Measurements from ENCODE around the gene ECI1.

The ECI1 gene

GRCh38 chr16:2244301-2244700 lies 7.1 kb downstream of the ECI1 start:
- peaks cover 5% of the 10 kb centered on the region; the same call in 1 of the 2 replicates for H3K36me3 ChIP-seq (replicated peaks; ENCODE audit: insufficient read depth, low read length)
- peaks cover 42% of the 10 kb centered on the region for H3K79me2 ChIP-seq (ENCODE audit: low read length)
- TF ChIP-seq, protein P1, sequence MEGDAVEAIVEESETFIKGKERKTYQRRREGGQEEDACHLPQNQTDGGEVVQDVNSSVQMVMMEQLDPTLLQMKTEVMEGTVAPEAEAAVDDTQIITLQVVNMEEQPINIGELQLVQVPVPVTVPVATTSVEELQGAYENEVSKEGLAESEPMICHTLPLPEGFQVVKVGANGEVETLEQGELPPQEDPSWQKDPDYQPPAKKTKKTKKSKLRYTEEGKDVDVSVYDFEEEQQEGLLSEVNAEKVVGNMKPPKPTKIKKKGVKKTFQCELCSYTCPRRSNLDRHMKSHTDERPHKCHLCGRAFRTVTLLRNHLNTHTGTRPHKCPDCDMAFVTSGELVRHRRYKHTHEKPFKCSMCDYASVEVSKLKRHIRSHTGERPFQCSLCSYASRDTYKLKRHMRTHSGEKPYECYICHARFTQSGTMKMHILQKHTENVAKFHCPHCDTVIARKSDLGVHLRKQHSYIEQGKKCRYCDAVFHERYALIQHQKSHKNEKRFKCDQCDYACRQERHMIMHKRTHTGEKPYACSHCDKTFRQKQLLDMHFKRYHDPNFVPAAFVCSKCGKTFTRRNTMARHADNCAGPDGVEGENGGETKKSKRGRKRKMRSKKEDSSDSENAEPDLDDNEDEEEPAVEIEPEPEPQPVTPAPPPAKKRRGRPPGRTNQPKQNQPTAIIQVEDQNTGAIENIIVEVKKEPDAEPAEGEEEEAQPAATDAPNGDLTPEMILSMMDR (IDR thresholded peaks at IDR 0.05; ENCODE audit: low read length), result no peak
- no peak for TF ChIP-seq EZH2 (optimal IDR thresholded peaks at IDR 0.05; ENCODE audit: low read depth, low read length)
- no peak for TF ChIP-seq EZH2phosphoT487 (IDR thresholded peaks at IDR 0.05; ENCODE audit: low read length)
- DNase-seq, result no peak
- no peaks in the 10 kb centered on the region for H3K9me2 ChIP-seq (replicated peaks; ENCODE audit: insufficient read depth, low read length)
- H3K9me3 ChIP-seq (replicated peaks; ENCODE audit: insufficient read depth, low read length), result no peaks in the 10 kb centered on the region
- H3K4me1 ChIP-seq (ENCODE audit: low read length), result no peaks in the 10 kb centered on the region
- H3K9ac ChIP-seq (ENCODE audit: low read length), result no peak overlapping the region
- H3K27ac ChIP-seq (ENCODE audit: low read length), result no peak overlapping the region
- H2AFZ ChIP-seq (ENCODE audit: low read length), result no peak overlapping the region
- no peak overlapping the region for H3K4me2 ChIP-seq (ENCODE audit: low read depth, low read length)
- no peaks in the 10 kb centered on the region for H4K20me1 ChIP-seq (ENCODE audit: insufficient read depth, low read length)
- H3F3A ChIP-seq (ENCODE audit: insufficient read depth, low read length), result no peaks in the 10 kb centered on the region
- no peak overlapping the region for H3K4me3 ChIP-seq (ENCODE audit: low read length)
- no peaks in the 10 kb centered on the region for H3K27me3 ChIP-seq (replicated peaks; ENCODE audit: insufficient read depth, low read length)

- Histone ChIP-seq H3K36me3 (replicated peaks; ENCODE audit: insufficient read depth, low read length) (peaks cover 5% of the 10 kb centered on the region; the same call in 1 of the 2 replicates), H2AFZ (ENCODE audit: low read length) (no peak overlapping the region), H3K9ac (ENCODE audit: low read length) (no peak overlapping the region), H3F3A (ENCODE audit: insufficient read depth, low read length) (no peaks in the 10 kb centered on the region), H3K79me2 (ENCODE audit: low read length) (peaks cover 38% of the 10 kb centered on the region), H3K27ac (ENCODE audit: low read length) (no peak overlapping the region), H3K27me3 (replicated peaks; ENCODE audit: insufficient read depth, low read length) (no peaks in the 10 kb centered on the region), H4K20me1 (ENCODE audit: insufficient read depth, low read length) (no peaks in the 10 kb centered on the region), H3K9me3 (replicated peaks; ENCODE audit: insufficient read depth, low read length) (no peaks in the 10 kb centered on the region), H3K4me2 (ENCODE audit: low read depth, low read length) (no peak overlapping the region), H3K4me3 (ENCODE audit: low read length) (no peak overlapping the region), H3K9me2 (replicated peaks; ENCODE audit: insufficient read depth, low read length) (no peaks in the 10 kb centered on the region), H3K4me1 (ENCODE audit: low read length) (no peaks in the 10 kb centered on the region)
- no peak for TF ChIP-seq EZH2 (optimal IDR thresholded peaks at IDR 0.05; ENCODE audit: low read depth, low read length)
- TF ChIP-seq, protein P1 (IDR thresholded peaks at IDR 0.05; ENCODE audit: low read length), result no peak
- TF ChIP-seq EZH2phosphoT487 (IDR thresholded peaks at IDR 0.05; ENCODE audit: low read length), result no peak
- DNase-seq, result no peak
These were observed 7.6 kb downstream of the ECI1 start for GRCh38 chr16:2243781-2244180.

- Histone ChIP-seq H3F3A (ENCODE audit: insufficient read depth, low read length) (no peaks in the 10 kb centered on the region), H3K79me2 (ENCODE audit: low read length) (peaks cover 31% of the 10 kb centered on the region), H3K9me2 (replicated peaks; ENCODE audit: insufficient read depth, low read length) (no peaks in the 10 kb centered on the region), H4K20me1 (ENCODE audit: insufficient read depth, low read length) (no peaks in the 10 kb centered on the region), H3K27me3 (replicated peaks; ENCODE audit: insufficient read depth, low read length) (no peaks in the 10 kb centered on the region), H3K9me3 (replicated peaks; ENCODE audit: insufficient read depth, low read length) (no peaks in the 10 kb centered on the region), H3K36me3 (replicated peaks; ENCODE audit: insufficient read depth, low read length) (peaks cover 5% of the 10 kb centered on the region; the same call in 1 of the 2 replicates), H3K9ac (ENCODE audit: low read length) (no peak overlapping the region), H2AFZ (ENCODE audit: low read length) (no peak overlapping the region), H3K4me1 (ENCODE audit: low read length) (no peaks in the 10 kb centered on the region), H3K4me2 (ENCODE audit: low read depth, low read length) (no peak overlapping the region), H3K27ac (ENCODE audit: low read length) (no peak overlapping the region), H3K4me3 (ENCODE audit: low read length) (no peak overlapping the region)
- DNase-seq, result no peak
- TF ChIP-seq EZH2 (optimal IDR thresholded peaks at IDR 0.05; ENCODE audit: low read depth, low read length) (no peak), EZH2phosphoT487 (IDR thresholded peaks at IDR 0.05; ENCODE audit: low read length) (no peak)
- TF ChIP-seq, protein P1 (IDR thresholded peaks at IDR 0.05; ENCODE audit: low read length), result no peak
These were observed 8.3 kb downstream of the ECI1 start for GRCh38 chr16:2243031-2243528.
